ENCODE results near the gene GPD1.

GRCh38 chr12:50120521-50120920, 16.7 kb downstream of the GPD1 start:
- TF ChIP-seq, protein P1, sequence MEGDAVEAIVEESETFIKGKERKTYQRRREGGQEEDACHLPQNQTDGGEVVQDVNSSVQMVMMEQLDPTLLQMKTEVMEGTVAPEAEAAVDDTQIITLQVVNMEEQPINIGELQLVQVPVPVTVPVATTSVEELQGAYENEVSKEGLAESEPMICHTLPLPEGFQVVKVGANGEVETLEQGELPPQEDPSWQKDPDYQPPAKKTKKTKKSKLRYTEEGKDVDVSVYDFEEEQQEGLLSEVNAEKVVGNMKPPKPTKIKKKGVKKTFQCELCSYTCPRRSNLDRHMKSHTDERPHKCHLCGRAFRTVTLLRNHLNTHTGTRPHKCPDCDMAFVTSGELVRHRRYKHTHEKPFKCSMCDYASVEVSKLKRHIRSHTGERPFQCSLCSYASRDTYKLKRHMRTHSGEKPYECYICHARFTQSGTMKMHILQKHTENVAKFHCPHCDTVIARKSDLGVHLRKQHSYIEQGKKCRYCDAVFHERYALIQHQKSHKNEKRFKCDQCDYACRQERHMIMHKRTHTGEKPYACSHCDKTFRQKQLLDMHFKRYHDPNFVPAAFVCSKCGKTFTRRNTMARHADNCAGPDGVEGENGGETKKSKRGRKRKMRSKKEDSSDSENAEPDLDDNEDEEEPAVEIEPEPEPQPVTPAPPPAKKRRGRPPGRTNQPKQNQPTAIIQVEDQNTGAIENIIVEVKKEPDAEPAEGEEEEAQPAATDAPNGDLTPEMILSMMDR (IDR thresholded peaks at IDR 0.05): no peak
- no peak for TF ChIP-seq POLR2A (IDR thresholded peaks at IDR 0.05)
